Lower leg skin (tissue), 4 donors: ENCODE results near the gene MYORG. TPM values are rescaled to one million over a fixed set of nuclear protein-coding genes. Genes with fewer than 3 reads are reported as not detected.
A peak's percentile ranks its signal among the peaks of the same experiment; 100 is the strongest.

ENCODE experiments used
- DNase-seq, 2 donors: peaks; one replicate each; pipeline ENCODE4 v3.0.0-alpha.2; 2019; ENCODE audit warnings: low spot score in 2 of 2
- H3K4me3 ChIP-seq: fragments of 200-600 bp; sonication (generic); 2 replicates; pipeline ENCODE4 v1.5.1; 2017; ENCODE audit warnings: mild to moderate bottlenecking, low read depth; ENCODE audit not compliant: poor library complexity, severe bottlenecking
- POLR2A ChIP-seq, 2 donors: fragments of 450-650 bp; IDR thresholded peaks; one replicate each; pipeline ENCODE4 v1.6.1; 2016 to 2017; ENCODE audit warnings: antibody characterized with exemption in 2 of 2, mild to moderate bottlenecking in 1 of 2, moderate library complexity in 1 of 2
- WGBS, 2 donors: methylation state at CpG; one replicate each; pipeline ENCODE4 v1.1.5; 2018; 5-methylcytosine and 5-hydroxymethylcytosine counted together
- intact Hi-C: fragments of 100-400 bp; cut with DNase I; formaldehyde crosslinking; loops from one replicate; pipeline ENCODE4 v1.15.0; 2023; ENCODE audit warnings: low total_unique reads
- total RNA-seq, 4 donors: library from RNA; depleted of rRNA; stranded (reverse); fragments of >200 nt; gene quantifications; one replicate each; pipeline ENCODE4 v1.1.0, GENCODE V29; 2016
- TF ChIP-seq, protein P1 (sequence below), 3 donors: fragments of 450-650 bp; IDR thresholded peaks; one replicate each; pipeline ENCODE4 v1.5.1; 2016; ENCODE audit warnings: antibody characterized with exemption in 3 of 3, mild to moderate bottlenecking in 3 of 3, moderate library complexity in 2 of 3

Gene MYORG
- total RNA-seq, 4 donors from 2014 or later: 4.3 to 13.6 (median 6.1) TPM

DNA sequence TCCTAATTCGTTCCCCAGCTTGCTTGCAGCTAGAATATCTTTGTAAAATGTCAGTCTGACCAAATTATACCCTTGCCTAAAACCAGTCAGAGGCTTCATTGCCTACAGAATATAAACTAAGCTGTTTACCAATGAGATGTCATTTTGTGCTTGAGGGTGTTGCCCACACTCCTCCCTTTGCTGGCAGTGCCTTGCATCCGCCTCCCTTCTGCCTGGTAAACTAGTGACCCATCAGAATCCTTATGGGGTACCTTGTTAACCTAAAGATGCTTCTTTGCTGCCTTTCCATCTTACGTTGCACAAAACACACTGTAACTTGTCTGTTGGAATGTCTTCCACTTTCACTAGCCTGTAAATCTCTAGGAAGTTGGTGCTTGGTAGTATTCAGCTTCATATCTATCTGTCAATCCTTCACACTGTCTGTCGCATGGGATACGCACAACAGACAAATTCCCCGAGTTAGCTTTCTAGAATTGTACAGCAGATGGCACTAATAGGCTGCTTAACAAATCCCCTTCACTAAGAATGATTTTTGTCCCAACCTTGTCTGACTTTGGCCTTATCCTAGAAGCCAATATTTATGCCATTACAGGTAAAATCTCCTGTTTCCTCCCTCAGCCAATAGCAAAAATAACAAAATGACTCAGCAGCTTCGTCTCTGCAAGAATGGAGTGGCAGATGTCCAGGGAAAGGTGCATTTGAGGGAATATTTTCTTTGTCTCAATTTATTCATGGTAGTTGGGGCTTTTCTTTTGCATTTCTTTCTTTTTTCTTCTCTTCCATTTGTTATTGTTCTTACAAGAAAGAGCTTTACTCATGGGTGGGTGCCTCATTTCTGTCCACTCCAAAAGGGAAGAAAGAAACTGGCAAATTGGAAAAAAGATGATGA is 44.4 kb downstream of the MYORG start:
- no peak for TF ChIP-seq POLR2A (IDR thresholded peaks at IDR 0.05)
- TF ChIP-seq, protein P1, sequence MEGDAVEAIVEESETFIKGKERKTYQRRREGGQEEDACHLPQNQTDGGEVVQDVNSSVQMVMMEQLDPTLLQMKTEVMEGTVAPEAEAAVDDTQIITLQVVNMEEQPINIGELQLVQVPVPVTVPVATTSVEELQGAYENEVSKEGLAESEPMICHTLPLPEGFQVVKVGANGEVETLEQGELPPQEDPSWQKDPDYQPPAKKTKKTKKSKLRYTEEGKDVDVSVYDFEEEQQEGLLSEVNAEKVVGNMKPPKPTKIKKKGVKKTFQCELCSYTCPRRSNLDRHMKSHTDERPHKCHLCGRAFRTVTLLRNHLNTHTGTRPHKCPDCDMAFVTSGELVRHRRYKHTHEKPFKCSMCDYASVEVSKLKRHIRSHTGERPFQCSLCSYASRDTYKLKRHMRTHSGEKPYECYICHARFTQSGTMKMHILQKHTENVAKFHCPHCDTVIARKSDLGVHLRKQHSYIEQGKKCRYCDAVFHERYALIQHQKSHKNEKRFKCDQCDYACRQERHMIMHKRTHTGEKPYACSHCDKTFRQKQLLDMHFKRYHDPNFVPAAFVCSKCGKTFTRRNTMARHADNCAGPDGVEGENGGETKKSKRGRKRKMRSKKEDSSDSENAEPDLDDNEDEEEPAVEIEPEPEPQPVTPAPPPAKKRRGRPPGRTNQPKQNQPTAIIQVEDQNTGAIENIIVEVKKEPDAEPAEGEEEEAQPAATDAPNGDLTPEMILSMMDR (IDR thresholded peaks at IDR 0.05): no peak
- DNase-seq: no peak
- WGBS, 2 donors: 24 to 25% methylated on average over 7 of the region's 7 CpGs
- H3K4me3 ChIP-seq: no peak overlapping the region
- intact Hi-C loops: loop anchor here (2.0 kb wide), 1 partner anchor 46 kb away; no protein-coding TSS in a partner anchor

DNA sequence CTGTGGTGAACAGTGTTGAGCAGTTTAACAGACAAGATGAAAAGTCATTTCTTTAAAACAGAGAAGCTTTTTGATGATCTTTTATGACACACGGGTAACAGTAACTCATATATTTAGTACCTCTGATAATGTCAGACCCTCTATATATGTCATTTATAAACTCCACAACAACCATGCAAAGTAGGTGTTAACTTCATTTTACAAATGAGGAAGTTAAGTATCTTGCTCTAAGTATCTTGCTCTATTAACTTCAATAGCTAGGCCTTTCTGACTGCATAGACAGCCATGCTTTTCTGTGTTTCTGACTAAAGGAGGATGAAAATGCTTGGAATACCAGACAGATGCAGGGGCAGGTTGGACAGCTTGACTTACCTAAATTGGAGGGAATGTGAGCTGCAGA is 45.5 kb downstream of the MYORG start:
- 73 to 80% methylated on average over 1 of the region's 1 CpG for WGBS, 2 donors
- TF ChIP-seq POLR2A (IDR thresholded peaks at IDR 0.05): no peak
- TF ChIP-seq, protein P1 (IDR thresholded peaks at IDR 0.05): no peak
- no peak for DNase-seq
- intact Hi-C loops: no loop called here
- no peak overlapping the region for H3K4me3 ChIP-seq

DNA sequence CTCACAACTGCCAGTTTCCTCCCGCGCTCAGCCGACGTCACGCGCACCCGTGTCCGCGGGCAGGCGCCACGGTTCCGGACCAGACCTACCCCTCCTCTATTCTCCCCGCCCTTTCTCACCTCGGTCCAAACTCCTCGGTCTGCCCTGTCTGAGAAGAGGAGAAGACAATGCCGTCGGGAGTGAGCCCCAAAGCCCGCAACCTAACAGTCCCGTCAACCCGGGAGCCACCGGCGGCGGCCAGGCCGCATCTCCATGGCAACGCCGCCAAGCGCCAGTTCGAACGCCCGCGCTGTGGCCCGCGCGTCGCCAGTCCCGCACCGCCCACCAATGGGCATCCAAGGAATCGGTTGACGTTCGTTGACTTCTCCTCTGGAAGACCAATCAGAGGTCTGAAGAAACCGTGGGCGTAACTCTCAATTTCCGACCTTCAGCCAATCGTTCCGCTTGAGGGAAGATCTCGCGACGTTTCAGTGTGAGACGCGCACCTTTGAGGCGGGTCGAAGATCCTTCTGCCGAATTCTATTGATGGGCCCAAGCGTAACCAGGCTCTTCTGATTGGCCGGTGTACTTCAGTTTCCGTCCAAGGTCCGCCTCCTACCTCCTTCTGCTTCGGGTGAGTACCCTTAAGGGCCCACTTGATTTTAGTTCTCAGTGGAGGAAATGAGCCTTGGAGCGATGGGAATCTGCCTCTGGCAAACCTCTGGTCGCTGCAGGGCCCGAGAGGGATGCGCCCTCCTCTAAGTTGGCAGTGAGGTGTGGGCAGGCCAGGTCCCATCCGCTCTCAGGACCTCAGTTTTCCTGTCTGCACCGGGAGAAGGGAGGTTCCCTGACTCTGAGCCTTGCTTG is 47.5 kb downstream of the MYORG start, which contains the start of the genes KIF24 and NUDT2:
Gene KIF24 (minus strand): TSS at position 282 of the 846 bp plus-strand sequence. CDS start 17,922 bp downstream, outside the sequence.
Gene NUDT2 (plus strand): TSS at position 583 of the 846 bp plus-strand sequence. CDS start 9,471 bp downstream, outside the sequence.
- peak; percentile 99 for DNase-seq
- H3K4me3 ChIP-seq: peak within 1 kb of the TSS; percentile 76
- intact Hi-C loops: no loop called here
- WGBS, 2 donors: 0 to 1% methylated on average over 38 to 61 of the region's 64 CpGs
- TF ChIP-seq, protein P1 (IDR thresholded peaks at IDR 0.05): no peak
- no peak for TF ChIP-seq POLR2A (IDR thresholded peaks at IDR 0.05)

DNA sequence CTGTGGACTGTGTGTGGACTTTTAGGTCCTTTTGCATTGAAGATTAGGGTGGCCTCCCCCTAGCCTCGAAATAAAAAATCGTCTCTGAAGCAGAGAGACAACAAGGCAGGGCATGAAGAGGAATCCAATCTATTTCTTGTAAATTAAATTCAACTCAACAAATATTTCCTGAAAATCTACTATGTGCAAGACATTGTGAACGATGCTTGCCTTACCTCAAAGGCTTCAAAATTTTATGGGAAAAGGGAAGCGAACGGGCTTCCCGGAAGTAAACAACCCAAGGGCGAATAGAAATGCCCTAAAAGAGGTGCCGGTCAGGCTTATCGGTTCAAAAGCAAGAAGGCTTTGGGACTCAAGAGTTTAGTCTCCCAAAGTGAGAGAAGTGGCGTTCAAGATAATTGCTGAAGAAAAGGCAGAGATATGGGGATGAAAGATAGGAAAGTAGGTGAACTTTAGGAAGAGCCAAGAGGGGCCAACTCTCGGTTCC is 48.2 kb downstream of the MYORG start:
- WGBS, 2 donors: 1 to 2% methylated on average over 11 of the region's 11 CpGs
- no peak for DNase-seq
- TF ChIP-seq POLR2A (IDR thresholded peaks at IDR 0.05): no peak
- TF ChIP-seq, protein P1 (IDR thresholded peaks at IDR 0.05): no peak
- intact Hi-C loops: no loop called here
- peak overlapping the region; percentile 45 for H3K4me3 ChIP-seq

DNA sequence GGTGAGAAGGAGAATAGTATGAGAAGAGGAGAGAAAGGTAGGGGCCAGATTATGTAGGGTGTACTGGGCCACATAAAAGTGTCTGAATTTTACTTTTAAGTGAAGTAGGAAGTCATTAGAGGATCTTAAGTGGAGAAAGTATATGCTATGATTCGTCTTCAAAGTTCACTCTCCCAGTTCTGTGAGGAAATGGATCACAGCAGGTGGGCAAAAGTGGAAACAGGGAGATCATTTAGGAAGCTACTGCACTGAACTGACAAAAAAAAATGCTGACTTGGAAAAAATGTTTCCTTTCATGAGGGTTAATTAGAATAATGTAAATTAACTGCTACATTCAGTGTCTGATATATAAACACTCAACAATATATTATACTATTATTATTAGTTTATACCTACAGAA is 50.0 kb downstream of the MYORG start:
- no peak overlapping the region for H3K4me3 ChIP-seq
- no peak for TF ChIP-seq POLR2A (IDR thresholded peaks at IDR 0.05)
- TF ChIP-seq, protein P1 (IDR thresholded peaks at IDR 0.05): no peak
- WGBS, 2 donors: 68% methylated on average over 1 of the region's 1 CpG
- intact Hi-C loops: no loop called here
- no peak for DNase-seq
